Measurements from ENCODE around the gene APBB1IP.

APBB1IP gene

DNA sequence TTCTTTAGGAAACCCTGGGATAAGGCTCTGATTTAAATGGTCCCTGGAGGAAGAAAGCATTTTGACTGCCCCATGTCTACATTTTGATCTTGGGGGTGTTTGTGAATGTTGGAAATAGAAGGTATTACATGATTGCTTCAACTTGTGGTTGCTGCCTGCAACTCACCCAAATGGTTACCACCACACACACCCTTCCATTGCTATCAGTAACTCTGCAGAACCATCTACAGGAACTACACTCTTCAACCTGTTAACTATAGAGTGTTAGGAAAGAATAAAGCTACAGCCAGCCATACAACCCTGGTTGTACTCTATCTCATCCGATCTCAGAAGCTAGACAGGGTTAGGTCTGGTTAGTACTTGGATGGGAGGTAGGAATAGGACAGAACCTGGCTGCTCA, 71.2 kb downstream of the APBB1IP start:
- DNase-seq: no peak

- DNase-seq: no peak
These were observed 75.0 kb downstream of the APBB1IP start for GRCh38 chr10:26513101-26513500.

- DNase-seq: no peak
These were observed 78.5 kb downstream of the APBB1IP start for GRCh38 chr10:26516540-26517101.

- no peak for DNase-seq
These were observed 79.2 kb downstream of the APBB1IP start for GRCh38 chr10:26517141-26517867.

DNA sequence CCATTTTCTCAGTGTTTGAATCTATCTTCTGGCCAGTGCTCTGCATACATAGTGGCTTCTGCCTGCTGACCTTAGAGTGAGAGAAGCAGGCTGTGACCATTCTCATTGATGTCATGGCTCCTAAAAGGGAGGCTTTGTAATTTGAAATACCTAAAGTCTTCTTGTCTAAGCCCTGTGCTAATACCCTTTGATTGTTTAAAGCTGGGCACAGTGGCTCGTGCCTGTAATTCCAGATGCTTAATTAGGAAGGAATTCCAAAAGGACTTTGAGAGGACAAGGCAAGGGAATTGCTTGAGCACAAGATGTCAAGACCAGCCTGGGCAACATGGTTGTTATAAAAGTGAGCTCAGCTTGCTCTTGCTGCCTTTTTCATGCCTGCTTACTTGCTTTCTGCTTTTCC, 81.7 kb downstream of the APBB1IP start:
- no peak for DNase-seq

GRCh38 chr10:26520575-26520974, 82.4 kb downstream of the APBB1IP start:
- no peak for DNase-seq

- DNase-seq: no peak
These were observed 86.2 kb downstream of the APBB1IP start for GRCh38 chr10:26524161-26524896.

GRCh38 chr10:26525586-26525985, 87.4 kb downstream of the APBB1IP start:
- no peak for DNase-seq

- no peak for DNase-seq
These were observed 88.9 kb downstream of the APBB1IP start for GRCh38 chr10:26527018-26527417.

DNA sequence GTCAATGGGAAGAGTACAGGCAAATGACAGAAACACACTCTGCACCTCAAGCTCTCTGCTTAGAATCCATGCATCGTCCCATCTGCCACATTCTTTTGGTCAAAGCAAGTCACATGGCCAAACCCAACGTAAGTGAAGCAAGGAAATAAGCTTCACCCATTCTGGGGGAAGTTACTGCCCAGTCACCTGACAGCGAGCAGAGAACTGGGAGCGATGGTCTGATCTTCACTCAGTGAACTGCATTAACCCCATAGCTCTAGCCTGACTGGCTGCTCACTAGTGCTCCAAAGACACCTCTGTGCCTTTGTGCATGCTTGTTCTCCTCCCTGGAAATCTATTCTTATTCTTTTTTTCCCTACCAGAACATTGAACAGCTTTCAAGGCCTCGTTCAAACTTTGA, 89.9 kb downstream of the APBB1IP start:
- DNase-seq: no peak

DNA sequence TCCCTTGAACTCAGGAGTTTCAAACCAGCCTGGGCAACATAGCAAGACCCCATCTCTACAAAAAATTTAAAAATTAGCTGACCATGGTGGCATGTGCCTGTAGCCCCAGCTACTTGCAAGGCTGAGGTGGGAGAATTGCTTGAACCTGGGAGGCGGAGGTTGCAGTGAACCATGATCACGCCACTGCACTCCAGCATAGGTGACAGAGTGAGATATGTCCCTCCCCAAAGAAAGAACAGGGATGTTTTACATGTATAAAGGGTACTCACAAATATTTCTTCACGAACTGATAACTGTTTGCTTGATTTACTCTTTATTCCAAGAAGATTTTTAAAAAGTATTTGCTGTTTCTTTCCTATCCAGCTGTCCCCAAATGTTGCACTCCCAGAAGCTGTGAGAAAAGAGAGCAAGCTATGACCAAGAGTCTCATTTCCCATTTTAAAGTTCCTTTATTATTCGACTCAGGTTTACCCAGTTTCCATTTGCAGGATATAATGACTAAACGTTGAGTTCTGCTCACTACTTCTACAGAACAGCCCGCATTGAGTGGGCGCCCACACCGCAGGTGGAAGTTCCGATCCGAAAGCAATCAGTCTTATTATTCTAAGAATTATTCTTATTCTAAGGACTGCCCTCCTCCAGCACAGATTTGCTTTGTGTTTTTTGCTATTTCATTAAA, 90.7 kb downstream of the APBB1IP start:
- DNase-seq: no peak

DNA sequence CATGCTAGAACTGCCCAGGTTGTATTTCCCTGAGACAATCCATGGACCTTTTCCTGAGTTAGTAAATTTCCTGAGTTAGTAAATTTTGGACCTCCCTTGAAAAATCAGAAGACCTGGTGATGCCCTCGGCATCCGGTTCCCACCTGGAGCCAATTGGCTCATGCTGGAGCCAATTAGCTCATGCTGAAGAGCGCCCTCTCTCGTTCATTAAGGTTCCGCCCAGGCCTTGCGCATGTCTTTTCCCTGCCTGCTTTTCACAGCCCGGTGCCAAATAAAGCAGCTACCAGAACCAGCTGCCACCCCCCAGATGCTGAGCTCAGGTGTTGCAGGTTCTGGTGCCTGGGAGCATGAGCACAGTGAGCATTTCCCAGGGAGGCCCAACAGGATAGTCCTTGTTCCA, 96.2 kb downstream of the APBB1IP start:
- no peak for DNase-seq

- no peak for DNase-seq
These were observed 102.5 kb downstream of the APBB1IP start for GRCh38 chr10:26540601-26541000.

DNA sequence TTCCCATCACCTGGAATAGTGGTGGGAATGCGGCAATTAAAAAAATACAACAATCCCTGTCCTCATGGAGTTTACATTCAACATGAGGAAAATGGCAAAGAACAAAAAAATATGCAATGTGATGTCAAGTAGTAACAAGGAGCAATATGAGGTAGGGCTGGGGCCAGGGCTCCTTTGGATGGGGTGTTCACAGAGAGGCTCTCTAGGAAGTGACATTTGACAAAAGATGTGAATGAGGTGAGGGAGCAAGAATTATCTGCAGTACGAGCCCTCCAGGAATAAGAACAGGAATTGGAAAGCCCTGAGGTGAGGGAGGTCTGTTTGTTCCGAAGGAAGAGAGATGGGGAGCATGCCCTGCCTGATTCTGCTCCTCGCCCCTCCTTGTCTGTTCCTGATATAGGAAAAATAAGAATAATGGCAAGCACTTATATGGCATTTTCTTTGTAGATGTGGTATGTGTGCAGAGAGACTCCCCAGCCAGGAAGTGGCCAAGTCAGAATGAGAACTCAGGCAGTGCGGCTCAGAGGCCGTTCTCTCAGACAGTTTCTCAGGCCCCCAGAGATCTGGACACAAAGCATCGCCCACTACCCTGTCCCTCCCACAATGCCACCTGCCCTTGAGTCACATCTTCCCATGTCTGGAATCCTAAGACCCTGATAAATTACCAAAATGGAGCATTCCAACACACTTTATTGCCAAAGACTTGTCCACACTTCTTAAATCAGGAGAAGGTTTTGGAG, 105.6 kb downstream of the APBB1IP start:
- no peak for DNase-seq

DNA sequence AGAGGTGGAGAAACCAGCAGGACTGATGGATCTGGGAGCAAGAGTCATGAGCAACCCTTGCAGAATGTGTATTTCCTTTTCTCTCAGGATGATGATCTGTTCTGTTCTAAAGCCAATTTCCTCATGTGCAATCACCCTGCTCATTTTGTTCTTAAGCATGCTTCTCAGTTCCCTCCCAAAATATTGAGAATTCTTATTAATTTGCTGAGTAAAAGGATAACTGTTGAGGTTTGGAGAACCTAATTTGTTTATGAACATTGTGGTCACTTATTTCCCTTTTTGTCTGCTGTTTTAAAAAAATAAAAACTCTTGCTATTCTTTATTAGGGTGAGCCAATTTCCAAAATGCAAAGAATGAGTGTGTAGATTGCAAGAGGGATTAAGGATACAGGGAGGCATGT, 106.8 kb downstream of the APBB1IP start:
- DNase-seq: no peak

GRCh38 chr10:26550774-26551526, 112.8 kb downstream of the APBB1IP start:
- DNase-seq: no peak

GRCh38 chr10:26554246-26554645, 116.1 kb downstream of the APBB1IP start:
- DNase-seq: no peak

DNA sequence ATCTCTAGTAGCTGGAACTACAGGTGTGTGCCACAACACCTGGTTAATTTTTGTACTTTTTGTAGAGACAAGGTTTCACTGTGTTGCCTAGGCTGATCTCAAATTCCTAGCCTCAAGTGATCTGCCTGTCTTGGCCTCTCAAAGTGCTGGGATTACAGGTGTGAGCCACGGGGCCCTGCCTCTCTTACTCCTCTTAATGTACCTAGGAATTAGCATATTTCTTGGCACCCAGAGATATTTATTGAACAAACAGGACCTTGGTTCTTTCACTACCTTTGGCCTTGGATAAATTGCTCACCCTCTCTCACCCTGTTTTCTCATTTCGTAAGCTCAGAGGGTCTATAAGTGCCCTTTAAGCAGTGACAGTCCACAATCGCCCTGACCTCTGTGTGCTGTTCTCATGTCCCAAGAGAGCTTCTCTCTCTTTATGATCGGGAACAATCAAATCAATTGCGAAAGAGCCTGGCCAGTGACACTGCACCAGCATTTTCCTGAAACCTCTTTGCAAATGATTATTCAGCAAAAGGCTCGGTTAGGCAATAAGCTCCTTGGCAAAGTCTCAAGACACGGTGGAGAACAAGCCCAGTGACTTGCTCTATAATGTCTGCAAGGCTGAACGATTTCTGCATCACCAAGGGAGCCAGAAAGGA, 117.7 kb downstream of the APBB1IP start:
- DNase-seq: no peak

GRCh38 chr10:26556748-26557640, 118.9 kb downstream of the APBB1IP start:
- peak; percentile 44 for DNase-seq

DNA sequence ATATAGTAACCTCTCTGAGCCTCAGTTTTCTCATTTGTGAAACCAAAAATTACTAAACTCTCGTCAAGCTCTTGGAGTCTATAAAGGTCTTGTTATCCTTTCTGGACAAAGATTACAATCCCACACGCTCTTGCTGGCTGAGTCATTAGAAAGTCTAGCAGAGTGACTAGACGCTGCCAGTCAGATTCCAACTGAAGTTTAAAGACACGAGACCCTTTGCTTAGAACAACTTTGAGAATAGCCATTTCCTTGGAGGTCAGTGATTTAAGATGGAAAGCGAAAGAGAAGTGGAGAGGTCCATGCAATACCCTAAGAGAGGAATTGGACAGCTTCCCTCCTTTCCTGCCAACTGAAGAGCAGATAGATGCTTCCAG, 119.5 kb downstream of the APBB1IP start:
- DNase-seq: no peak
